ENCODE results near the gene WFIKKN2. TPM values are rescaled to one million over a fixed set of nuclear protein-coding genes. Genes with fewer than 3 reads are reported as not detected.

WFIKKN2 gene
- total and polyA plus RNA-seq, 2 of the 13 experiments (the other 11 are each of a cell fraction or from before 2014, with no cell fraction given), result not detected

- TF ChIP-seq ZNF710 (CRISPR knock-in tag; IDR thresholded peaks at IDR 0.05; ENCODE audit: borderline replicate concordance) (no peak), SIN3A (IDR thresholded peaks at IDR 0.05; ENCODE audit: borderline replicate concordance, low read depth, low read length) (no peak), BCL6 (CRISPR knock-in tag; IDR thresholded peaks at IDR 0.05) (peak; percentile 96), ZNF30 (CRISPR knock-in tag; IDR thresholded peaks at IDR 0.05) (no peak), ZBTB46 (CRISPR knock-in tag; IDR thresholded peaks at IDR 0.05; ENCODE audit: borderline replicate concordance) (no peak), TERF1 (CRISPR knock-in tag; IDR thresholded peaks at IDR 0.05) (no peak), SRSF4 (IDR thresholded peaks at IDR 0.05; ENCODE audit: low read depth, low read length, poor library complexity, severe bottlenecking) (no peak), E2F2 (CRISPR knock-in tag; IDR thresholded peaks at IDR 0.05; ENCODE audit: borderline replicate concordance) (no peak), HNRNPH1 (optimal IDR thresholded peaks at IDR 0.05; ENCODE audit: low read depth, low read length) (no peak), ZNF510 (CRISPR knock-in tag; IDR thresholded peaks at IDR 0.05; ENCODE audit: low read depth) (peak; percentile 54; the same call in 1 of the 2 replicates), ZNF484 (CRISPR knock-in tag; IDR thresholded peaks at IDR 0.05; ENCODE audit: borderline replicate concordance, low read depth) (no peak), ZNF121 (CRISPR knock-in tag; IDR thresholded peaks at IDR 0.05) (0 out of 2 replicates have a peak, but pooled peaks have one; percentile 46), MXD1 (CRISPR knock-in tag; IDR thresholded peaks at IDR 0.05) (no peak), ZMYM2 (CRISPR knock-in tag; IDR thresholded peaks at IDR 0.05) (peak; percentile 69), ZNF513 (CRISPR knock-in tag; conservative IDR thresholded peaks at IDR 0.05) (no peak), PLRG1 (conservative IDR thresholded peaks at IDR 0.05) (no peak), ZNF503 (CRISPR knock-in tag; IDR thresholded peaks at IDR 0.05) (peak; percentile 95), CHCHD3 (CRISPR knock-in tag; IDR thresholded peaks at IDR 0.05) (no peak)
These were observed 55.5 kb downstream of the WFIKKN2 start (continued) for GRCh38 chr17:50890675-50891516.
